Neuron (in vitro differentiated cells): ENCODE results near the gene ATR.
"Not testable (repeated sequence)": the region's sequence is repeated elsewhere in the genome, so short reads cannot be mapped to it uniquely, and the experiment has no call there.

Source experiments
- H2AFZ ChIP-seq: one replicate; pipeline ENCODE4 v1.6.1; 2013; ENCODE audit warnings: low read depth, mild to moderate bottlenecking, inconsistent platforms, low read length, moderate library complexity
- H3K27me3 ChIP-seq: one replicate; pipeline ENCODE4 v1.6.1; 2013; ENCODE audit warnings: low read length; ENCODE audit not compliant: insufficient read depth
- H3K36me3 ChIP-seq: one replicate; pipeline ENCODE4 v1.6.1; 2013; ENCODE audit warnings: low read length; ENCODE audit not compliant: insufficient read depth
- H3K4me1 ChIP-seq: one replicate; pipeline ENCODE4 v1.6.1; 2013; ENCODE audit warnings: low read length; ENCODE audit not compliant: insufficient read depth
- H3K4me3 ChIP-seq: 2 replicates; pipeline ENCODE4 v1.5.1; 2013; ENCODE audit warnings: mild to moderate bottlenecking, low read length, moderate library complexity
- H3K9me3 ChIP-seq: one replicate; pipeline ENCODE4 v1.6.1; 2013; ENCODE audit warnings: low read length

ATR gene

GRCh38 chr3:142418926-142419592 lies 159.5 kb downstream of the ATR start:
- Histone ChIP-seq H3K4me1 (no peaks in the 10 kb centered on the region), H3K9me3 (no peaks in the 10 kb centered on the region), H2AFZ (no peak overlapping the region), H3K4me3 (no peak overlapping the region), H3K27me3 (no peaks in the 10 kb centered on the region), H3K36me3 (peaks cover 69% of the 10 kb centered on the region)

- Histone ChIP-seq H3K4me1 (no peaks in the 10 kb centered on the region), H3K9me3 (no peaks in the 10 kb centered on the region), H3K27me3 (no peaks in the 10 kb centered on the region), H3K4me3 (no peak overlapping the region), H3K36me3 (peaks cover 78% of the 10 kb centered on the region), H2AFZ (no peak overlapping the region)
Measured at GRCh38 chr3:142417302-142417701, 161.2 kb downstream of the ATR start.

- not testable (repeated sequence) for H3K4me1 ChIP-seq, H3K9me3 ChIP-seq, H3K4me3 ChIP-seq, H2AFZ ChIP-seq, H3K27me3 ChIP-seq
- peaks cover 51% of the 10 kb centered on the region for H3K36me3 ChIP-seq
Measured at GRCh38 chr3:142400537-142400936, 178.0 kb downstream of the ATR start.
